GM23338 (cell line): ENCODE results near the gene RAB30. TPM values are rescaled to one million over a fixed set of nuclear protein-coding genes. Genes with fewer than 3 reads are reported as not detected.

Experiments used
- ATAC-seq: fragments of 200-7000 bp; cut with Tn5 transposase; 3 replicates; pipeline ENCODE4 v1.9.1; 2020
- DNase-seq: peaks from one replicate; pipeline ENCODE4 v3.0.0-alpha.2; 2015; ENCODE audit warnings: low spot score
- H2AFZ ChIP-seq: fragments of 200-600 bp; sonication (generic); 2 replicates; pipeline ENCODE4 v1.8.0; 2016; ENCODE audit warnings: antibody characterized with exemption, mild to moderate bottlenecking, moderate library complexity
- H3F3A ChIP-seq: fragments of 200-600 bp; sonication (generic); replicated peaks from 2 replicates; pipeline ENCODE4 v1.8.0; 2017; ENCODE audit warnings: antibody characterized with exemption, mixed run types, low read depth
- H3K27ac ChIP-seq: fragments of 200-600 bp; sonication (generic); 2 replicates; pipeline ENCODE4 v1.6.1; 2016; ENCODE audit warnings: low read depth
- H3K27me3 ChIP-seq: fragments of 200-600 bp; sonication (generic); 2 replicates; pipeline ENCODE4 v1.8.0; 2016; ENCODE audit warnings: mild to moderate bottlenecking, mixed run types, moderate library complexity; ENCODE audit not compliant: insufficient read depth
- H3K36me3 ChIP-seq: fragments of 200-600 bp; sonication (generic); 2 replicates; pipeline ENCODE4 v1.8.0; 2016; ENCODE audit warnings: mild to moderate bottlenecking; ENCODE audit not compliant: insufficient read depth
- H3K4me1 ChIP-seq: fragments of 200-600 bp; sonication (generic); 2 replicates; pipeline ENCODE4 v1.8.0; 2016; ENCODE audit warnings: mild to moderate bottlenecking, moderate library complexity; ENCODE audit not compliant: insufficient read depth
- H3K4me2 ChIP-seq: fragments of 200-600 bp; sonication (generic); 2 replicates; pipeline ENCODE4 v1.7.1; 2017; ENCODE audit warnings: mixed run types
- H3K4me3 ChIP-seq: fragments of 200-600 bp; sonication (generic); 2 replicates; pipeline ENCODE4 v1.6.1; 2016; ENCODE audit warnings: mixed run types
- H3K79me2 ChIP-seq: fragments of 200-600 bp; sonication (generic); replicated peaks from 2 replicates; pipeline ENCODE4 v1.8.0; 2017; ENCODE audit warnings: mild to moderate bottlenecking; ENCODE audit not compliant: insufficient read depth
- H3K9me2 ChIP-seq: fragments of 200-600 bp; sonication (generic); 2 replicates; pipeline ENCODE4 v1.8.0; 2017; ENCODE audit not compliant: insufficient read depth
- H4K20me1 ChIP-seq: fragments of 200-600 bp; sonication (generic); replicated peaks from 2 replicates; pipeline ENCODE4 v1.8.0; 2017; ENCODE audit warnings: mild to moderate bottlenecking; ENCODE audit not compliant: insufficient read depth
- H3K27ac Mint-ChIP-seq: 2 replicates; pipeline ENCODE4 v1.8.0; 2020; ENCODE audit warnings: inconsistent platforms, mild to moderate bottlenecking, moderate library complexity, mixed read lengths
- H3K27me3 Mint-ChIP-seq: 3 replicates; pipeline ENCODE4 v1.8.0; 2022; ENCODE audit warnings: low read depth, mild to moderate bottlenecking, moderate library complexity, mixed read lengths, inconsistent platforms; ENCODE audit not compliant: insufficient read depth, poor library complexity
- H3K36me3 Mint-ChIP-seq: 3 replicates; pipeline ENCODE4 v1.8.0; 2021; ENCODE audit warnings: low read depth, mild to moderate bottlenecking, inconsistent platforms, moderate library complexity, mixed read lengths
- H3K4me1 Mint-ChIP-seq: 3 replicates; pipeline ENCODE4 v1.8.0; 2020; ENCODE audit warnings: mild to moderate bottlenecking, inconsistent platforms, mixed read lengths
- H3K4me3 Mint-ChIP-seq: 3 replicates; pipeline ENCODE4 v1.8.0; 2021; ENCODE audit warnings: moderate library complexity, mild to moderate bottlenecking, inconsistent platforms, mixed read lengths
- H3K9me3 Mint-ChIP-seq: 3 replicates; pipeline ENCODE4 v1.8.0; 2020; ENCODE audit warnings: moderate library complexity, mild to moderate bottlenecking, inconsistent platforms, mixed read lengths
- CTCF ChIP-seq, 2 experiments: fragments of 200-600 bp in 1 of 2; sonication (generic) in 1 of 2; conservative IDR thresholded peaks; 2 replicates each; pipeline versions ENCODE4 v1.5.1 to v1.6.1; 2016 to 2017; ENCODE audit warnings: antibody characterized with exemption in 2 of 2, low read depth in 2 of 2, mild to moderate bottlenecking in 2 of 2, moderate library complexity in 1 of 2
- ETS1 ChIP-seq: IDR thresholded peaks from 2 replicates; pipeline ENCODE4 v1.6.1; 2016; ENCODE audit warnings: antibody characterized with exemption
- JUNB ChIP-seq: IDR thresholded peaks from one replicate; pipeline ENCODE4 v1.6.1; 2016; ENCODE audit warnings: antibody characterized with exemption; ENCODE audit not compliant: unreplicated experiment
- POLR2AphosphoS5 ChIP-seq: IDR thresholded peaks from 2 replicates; pipeline ENCODE4 v1.6.1; 2016; ENCODE audit warnings: antibody characterized with exemption, low read depth
- STAT1 ChIP-seq: IDR thresholded peaks from one replicate; pipeline ENCODE4 v1.6.1; 2016; ENCODE audit warnings: antibody characterized with exemption; ENCODE audit not compliant: unreplicated experiment
- ZNF114 ChIP-seq: fragments of 250-450 bp; sonication (Bioruptor Pico); IDR thresholded peaks from 2 replicates; pipeline ENCODE4 v1.5.0; 2020; ENCODE audit warnings: mild to moderate bottlenecking, moderate library complexity
- ZNF331 ChIP-seq: fragments of 250-450 bp; sonication (Bioruptor Pico); IDR thresholded peaks from 2 replicates; pipeline ENCODE4 v1.5.0; 2020; ENCODE audit warnings: low read depth, mild to moderate bottlenecking, moderate library complexity
- ZNF462 ChIP-seq: fragments of 250-450 bp; sonication (Bioruptor Pico); IDR thresholded peaks from 2 replicates; pipeline ENCODE4 v1.5.0; 2020; ENCODE audit warnings: mild to moderate bottlenecking, moderate library complexity
- polyA plus RNA-seq: library from polyadenylated mRNA; unstranded; fragments of >200 nt; fragmentation: Nextera tagmentation; extraction: Ambion mirVana; gene quantifications from 2 replicates; pipeline ENCODE4 v1.2.1, GENCODE V29; 2016
- total RNA-seq: library from RNA; depleted of rRNA; stranded (reverse); fragments of >200 nt; shearing (Covaris generic); gene quantifications from 2 replicates; pipeline ENCODE4 v1.2.3, GENCODE V29; 2014

The RAB30 gene
- total and polyA plus RNA-seq, 2 experiments from 2014 or later: 3.3 to 6.6 TPM

- Mint-ChIP-seq H3K36me3 (no peaks in the 10 kb centered on the region), H3K27me3 (peaks cover 4% of the 10 kb centered on the region), H3K27ac (no peak overlapping the region), H3K9me3 (no peaks in the 10 kb centered on the region), H3K4me3 (no peak overlapping the region), H3K4me1 (peaks cover 17% of the 10 kb centered on the region)
- Histone ChIP-seq H3K27ac (no peak overlapping the region), H3K36me3 (no peaks in the 10 kb centered on the region), H4K20me1 (no peaks in the 10 kb centered on the region; the same call in 1 of the 2 replicates), H3F3A (no peaks in the 10 kb centered on the region), H3K4me1 (peaks cover 13% of the 10 kb centered on the region; the same call in 1 of the 2 replicates), H2AFZ (no peak overlapping the region), H3K4me2 (no peak overlapping the region), H3K79me2 (peaks cover 3% of the 10 kb centered on the region; the same call in 1 of the 2 replicates), H3K4me3 (no peak overlapping the region), H3K27me3 (no peaks in the 10 kb centered on the region), H3K9me2 (peaks cover 5% of the 10 kb centered on the region; the same call in 1 of the 2 replicates)
- TF ChIP-seq ZNF462 (CRISPR knock-in tag): no peak
- TF ChIP-seq JUNB: no peak
- TF ChIP-seq ETS1: no peak
- TF ChIP-seq POLR2AphosphoS5: no peak
- TF ChIP-seq CTCF (conservative IDR thresholded peaks at IDR 0.05; ENCODE audit: low read depth in 2 of 2): no peak
- TF ChIP-seq STAT1: no peak
- TF ChIP-seq ZNF331 (CRISPR knock-in tag): no peak
- TF ChIP-seq ZNF114 (CRISPR knock-in tag): no peak
- ATAC-seq (no peak), DNase-seq (no peak)
Measured at GRCh38 chr11:83037877-83038276, 33.8 kb downstream of the RAB30 start.
